B cell (primary cell): ENCODE data around the gene DNAJB2. TPM values are rescaled to one million over a fixed set of nuclear protein-coding genes. Genes with fewer than 3 reads are reported as not detected.

ENCODE experiments used
- ATAC-seq: fragments of 200-7000 bp; cut with Tn5 transposase; one replicate; pipeline ENCODE4 v1.10.0; 2021; ENCODE audit warnings: low read depth, mild to moderate bottlenecking, moderate number of reproducible peaks, moderate library complexity
- CTCF ChIA-PET: fragments of 350-600 bp; sonication (Branson Sonifier 250); formaldehyde crosslinking; loops from one replicate; lab custom pipeline; 2021; ENCODE audit warnings: antibody characterized with exemption, inconsistent platforms; lab: Charles Lee
- POLR2A ChIA-PET: fragments of 350-600 bp; sonication (Branson Sonifier 250); formaldehyde crosslinking; loops from one replicate; lab custom pipeline; 2021; ENCODE audit warnings: antibody characterized with exemption; lab: Charles Lee
- DNase-seq: peaks from one replicate; pipeline ENCODE4 v3.0.0; 2013
- H2AFZ ChIP-seq: 2 replicates; pipeline ENCODE4 v1.6.1; 2012; ENCODE audit warnings: mild to moderate bottlenecking, low read depth, low read length; ENCODE audit not compliant: insufficient read depth, poor library complexity, severe bottlenecking
- H3K27ac ChIP-seq, 2 donors: 1 replicate in 1 of 2; 2 replicates in 1 of 2; pipeline ENCODE4 v1.5.1; 2012 to 2013; ENCODE audit warnings: low read length in 2 of 2, mild to moderate bottlenecking in 2 of 2, moderate library complexity in 1 of 2
- H3K27me3 ChIP-seq, 4 experiments: fragments of 200-600 bp in 1 of 4; sonication (generic) in 1 of 4; replicated peaks in 1 of 4; 1 replicate in 2 of 4; 2 replicates in 2 of 4; pipeline versions ENCODE4 v1.6.1 to v1.7.0; 2013 to 2016; ENCODE audit warnings: low read length in 3 of 4, mild to moderate bottlenecking in 2 of 4, mixed read lengths in 1 of 4, moderate library complexity in 1 of 4; ENCODE audit not compliant: insufficient read depth in 4 of 4, control insufficient read depth in 3 of 4; ENCODE audit errors: control extremely low read depth in 1 of 4
- H3K36me3 ChIP-seq, 2 experiments: replicated peaks in 1 of 2; 1 replicate in 1 of 2; 2 replicates in 1 of 2; pipeline versions ENCODE4 v1.6.1 to v1.7.1; 2013; ENCODE audit warnings: low read length in 1 of 2; ENCODE audit not compliant: insufficient read depth in 2 of 2, control insufficient read depth in 1 of 2; ENCODE audit errors: control extremely low read depth in 1 of 2, extremely low read depth in 1 of 2
- H3K4me1 ChIP-seq, 2 donors: fragments of 200-600 bp in 1 of 2; sonication (generic) in 1 of 2; 1 replicate in 1 of 2; 2 replicates in 1 of 2; pipeline versions ENCODE4 v1.5.1 to v1.6.1; 2013 to 2017; ENCODE audit warnings: low read length in 2 of 2; ENCODE audit not compliant: control insufficient read depth in 2 of 2, insufficient read depth in 2 of 2
- H3K4me2 ChIP-seq: replicated peaks from 2 replicates; pipeline ENCODE3; 2012; ENCODE audit warnings: mild to moderate bottlenecking, low read depth, low read length; ENCODE audit not compliant: poor library complexity, severe bottlenecking
- H3K4me3 ChIP-seq, 5 experiments: fragments of 200-600 bp in 1 of 5; sonication (generic) in 1 of 5; 1 replicate in 3 of 5; 2 replicates in 2 of 5; pipeline versions ENCODE4 v1.5.1 to v1.7.0; 2011 to 2016; ENCODE audit warnings: low read length in 4 of 5, mild to moderate bottlenecking in 4 of 5, low read depth in 2 of 5, control low read depth in 1 of 5, moderate library complexity in 1 of 5; ENCODE audit not compliant: insufficient read depth in 1 of 5; ENCODE audit errors: control extremely low read depth in 1 of 5, extremely low read depth in 1 of 5
- H3K79me2 ChIP-seq: fragments of 200-600 bp; sonication (generic); one replicate; pipeline ENCODE4 v1.6.0; 2016; ENCODE audit warnings: low read length; ENCODE audit not compliant: control insufficient read depth, insufficient read depth
- H3K9ac ChIP-seq: fragments of 200-600 bp; sonication (generic); 2 replicates; pipeline ENCODE4 v1.6.1; 2017; ENCODE audit warnings: mild to moderate bottlenecking, low read length, moderate library complexity
- H3K9me3 ChIP-seq, 3 donors: one replicate each; pipeline versions ENCODE4 v1.6.1 to v1.7.1; 2013; ENCODE audit warnings: low read length in 2 of 3; ENCODE audit not compliant: control insufficient read depth in 2 of 3, insufficient read depth in 1 of 3; ENCODE audit errors: control extremely low read depth in 1 of 3
- H4K20me1 ChIP-seq: 2 replicates; pipeline ENCODE4 v1.6.0; 2012; ENCODE audit warnings: mild to moderate bottlenecking, low read length; ENCODE audit not compliant: insufficient read depth, control insufficient read depth, poor library complexity, severe bottlenecking
- H3K27ac Mint-ChIP-seq: one replicate; pipeline ENCODE4 v1.8.0; 2021; ENCODE audit warnings: mixed read lengths
- H3K27me3 Mint-ChIP-seq: one replicate; pipeline ENCODE4 v1.8.0; 2021; ENCODE audit warnings: mixed read lengths
- H3K4me1 Mint-ChIP-seq: one replicate; pipeline ENCODE4 v1.8.0; 2021; ENCODE audit warnings: mixed read lengths
- H3K4me3 Mint-ChIP-seq: one replicate; pipeline ENCODE4 v1.8.0; 2021; ENCODE audit warnings: mixed read lengths
- H3K9me3 Mint-ChIP-seq: one replicate; pipeline ENCODE4 v1.8.0; 2022; ENCODE audit warnings: mixed read lengths; ENCODE audit not compliant: insufficient read depth
- EZH2 ChIP-seq: IDR thresholded peaks from 2 replicates; pipeline ENCODE4 v1.6.1; 2012; ENCODE audit warnings: borderline replicate concordance, low read depth, mild to moderate bottlenecking, moderate library complexity, low read length; ENCODE audit not compliant: insufficient read depth, poor library complexity, severe bottlenecking
- WGBS: methylation state at CpG from one replicate; pipeline ENCODE4 v1.1.5; 2013; ENCODE audit warnings: missing lambda C conversion rate; ENCODE audit not compliant: insufficient coverage; 5-methylcytosine and 5-hydroxymethylcytosine counted together
- intact Hi-C: fragments of 100-400 bp; cut with micrococcal nuclease; formaldehyde crosslinking; loops from one replicate; pipeline ENCODE4 v1.10.0; 2022
- polyA plus RNA-seq: library from polyadenylated mRNA; depleted of rRNA; stranded (reverse); fragments of >200 nt; gene quantifications from 2 replicates; pipeline ENCODE4 v1.2.3, GENCODE V29; 2012
- total RNA-seq, 2 donors: library from RNA; stranded (reverse); fragments of 120-200 nt in 1 of 2; gene quantifications; 1 replicate in 1 of 2; 2 replicates in 1 of 2; pipeline versions ENCODE4 v1.2.3 to v1.2.4, GENCODE V29; 2013 to 2022
- TF ChIP-seq, protein P1 (sequence below): fragments of 200-600 bp; IDR thresholded peaks from one replicate; pipeline ENCODE4 v1.8.0; 2022; ENCODE audit warnings: antibody characterized with exemption, mild to moderate bottlenecking

DNAJB2 gene
- total and polyA plus RNA-seq, 2 donors (not counting 1 experiment from before 2014, with no cell fraction given), result 127 to 184 TPM

DNA sequence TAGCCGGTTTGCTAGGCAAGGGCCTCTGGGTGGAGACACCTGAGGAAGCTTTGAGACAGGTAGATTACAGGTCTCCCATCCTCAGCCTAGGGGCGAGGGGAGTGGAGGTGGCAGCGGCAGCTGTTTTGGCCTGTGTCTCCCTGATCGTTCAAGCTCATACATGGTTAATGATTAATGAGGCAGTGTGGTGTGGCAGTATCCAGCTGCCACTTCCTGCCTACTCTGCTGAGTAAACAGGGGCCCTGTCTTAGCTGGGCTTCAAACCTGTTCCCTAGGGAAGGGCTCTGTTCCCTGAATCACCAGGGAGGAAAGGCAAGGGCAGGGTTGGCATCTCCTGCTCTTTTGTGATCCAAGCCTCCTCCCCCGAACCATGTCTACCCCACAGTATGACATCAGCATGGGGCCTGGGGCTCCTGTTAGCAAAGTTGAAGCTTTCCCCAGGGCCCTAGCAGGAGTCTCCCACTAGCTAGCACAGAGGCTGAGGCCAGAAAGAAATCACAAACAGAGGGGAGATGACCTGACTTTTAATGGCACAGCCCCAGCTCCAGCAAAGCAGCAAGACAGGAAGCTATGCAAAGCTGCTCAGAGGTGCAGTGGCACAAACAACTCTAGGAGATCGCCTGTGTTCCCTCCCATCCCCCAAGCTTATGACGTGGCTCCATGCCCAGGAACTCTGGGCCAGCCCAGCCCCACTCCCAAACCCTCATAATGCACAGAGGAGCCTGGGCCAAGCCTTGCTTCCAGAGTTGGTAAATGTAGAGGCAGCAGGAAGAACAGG, 29.8 kb upstream of the DNAJB2 start:
- H3K9me3 ChIP-seq, result no peaks in the 10 kb centered on the region
- peaks cover 2 to 35% of the 10 kb centered on the region in 2 experiments for H3K36me3 ChIP-seq
- peaks cover 22% of the 10 kb centered on the region for H4K20me1 ChIP-seq
- Mint-ChIP-seq H3K4me3 (peak overlapping the region; percentile 87), H3K27me3 (no peaks in the 10 kb centered on the region), H3K4me1 (peaks cover 79% of the 10 kb centered on the region), H3K27ac (peak overlapping the region; percentile 96), H3K9me3 (no peaks in the 10 kb centered on the region)
- no peaks in the 10 kb centered on the region for H3K27me3 ChIP-seq
- ChIA-PET CTCF (interaction anchor here (1.0 to 6.8 kb wide), 13 partner anchors 8 to 373 kb away, joined by 3 to 69 read pairs (median 6); partner anchors contain the start of genes ANKZF1, ATG9A and DNAJB2), POLR2A (interaction anchor here (0.6 to 3.3 kb wide), 9 partner anchors 9 to 356 kb away, joined by 3 to 39 read pairs (median 9); partner anchors contain the start of genes ABCB6, ANKZF1, ATG9A and CNPPD1)
- peak overlapping the region; percentile 59 for H3K9ac ChIP-seq
- TF ChIP-seq, protein P1, sequence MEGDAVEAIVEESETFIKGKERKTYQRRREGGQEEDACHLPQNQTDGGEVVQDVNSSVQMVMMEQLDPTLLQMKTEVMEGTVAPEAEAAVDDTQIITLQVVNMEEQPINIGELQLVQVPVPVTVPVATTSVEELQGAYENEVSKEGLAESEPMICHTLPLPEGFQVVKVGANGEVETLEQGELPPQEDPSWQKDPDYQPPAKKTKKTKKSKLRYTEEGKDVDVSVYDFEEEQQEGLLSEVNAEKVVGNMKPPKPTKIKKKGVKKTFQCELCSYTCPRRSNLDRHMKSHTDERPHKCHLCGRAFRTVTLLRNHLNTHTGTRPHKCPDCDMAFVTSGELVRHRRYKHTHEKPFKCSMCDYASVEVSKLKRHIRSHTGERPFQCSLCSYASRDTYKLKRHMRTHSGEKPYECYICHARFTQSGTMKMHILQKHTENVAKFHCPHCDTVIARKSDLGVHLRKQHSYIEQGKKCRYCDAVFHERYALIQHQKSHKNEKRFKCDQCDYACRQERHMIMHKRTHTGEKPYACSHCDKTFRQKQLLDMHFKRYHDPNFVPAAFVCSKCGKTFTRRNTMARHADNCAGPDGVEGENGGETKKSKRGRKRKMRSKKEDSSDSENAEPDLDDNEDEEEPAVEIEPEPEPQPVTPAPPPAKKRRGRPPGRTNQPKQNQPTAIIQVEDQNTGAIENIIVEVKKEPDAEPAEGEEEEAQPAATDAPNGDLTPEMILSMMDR, result no peak
- no peak for TF ChIP-seq EZH2
- H3K27ac ChIP-seq, result peak overlapping the region; percentile 75 to 92
- intact Hi-C loops, result loop anchor here (1.0 kb wide), 1 partner anchor 20 kb away; the partner anchor contains the start of genes ANKZF1 and ATG9A
- WGBS, result 3% methylated on average over 6 of the region's 7 CpGs
- no peak overlapping the region for H2AFZ ChIP-seq
- H3K4me3 ChIP-seq, result peak overlapping the region; percentile 8 to 53 (median 38)
- DNase-seq (peak; percentile 56), ATAC-seq (peak; percentile 9)
- H3K4me1 ChIP-seq, result peaks cover 72 to 79% of the 10 kb centered on the region in 2 donors
- H3K79me2 ChIP-seq, result peaks cover 81% of the 10 kb centered on the region
- peak overlapping the region; percentile 93 for H3K4me2 ChIP-seq
